GM10266 (cell line): Measurements from ENCODE around the gene B4GAT1.

Experiments used
- DNase-seq: peaks from one replicate; pipeline ENCODE4 v3.0.0; 2012; ENCODE audit errors: extremely low spot score
- TF ChIP-seq, protein P1 (sequence below): IDR thresholded peaks from 2 replicates; pipeline ENCODE4 v1.5.1; 2012; ENCODE audit warnings: mild to moderate bottlenecking, low read depth; ENCODE audit not compliant: control insufficient read depth, insufficient read depth; ENCODE audit errors: missing control alignments

Gene B4GAT1

GRCh38 chr11:66373265-66373664 is 25.8 kb upstream of the B4GAT1 start:
- TF ChIP-seq, protein P1, sequence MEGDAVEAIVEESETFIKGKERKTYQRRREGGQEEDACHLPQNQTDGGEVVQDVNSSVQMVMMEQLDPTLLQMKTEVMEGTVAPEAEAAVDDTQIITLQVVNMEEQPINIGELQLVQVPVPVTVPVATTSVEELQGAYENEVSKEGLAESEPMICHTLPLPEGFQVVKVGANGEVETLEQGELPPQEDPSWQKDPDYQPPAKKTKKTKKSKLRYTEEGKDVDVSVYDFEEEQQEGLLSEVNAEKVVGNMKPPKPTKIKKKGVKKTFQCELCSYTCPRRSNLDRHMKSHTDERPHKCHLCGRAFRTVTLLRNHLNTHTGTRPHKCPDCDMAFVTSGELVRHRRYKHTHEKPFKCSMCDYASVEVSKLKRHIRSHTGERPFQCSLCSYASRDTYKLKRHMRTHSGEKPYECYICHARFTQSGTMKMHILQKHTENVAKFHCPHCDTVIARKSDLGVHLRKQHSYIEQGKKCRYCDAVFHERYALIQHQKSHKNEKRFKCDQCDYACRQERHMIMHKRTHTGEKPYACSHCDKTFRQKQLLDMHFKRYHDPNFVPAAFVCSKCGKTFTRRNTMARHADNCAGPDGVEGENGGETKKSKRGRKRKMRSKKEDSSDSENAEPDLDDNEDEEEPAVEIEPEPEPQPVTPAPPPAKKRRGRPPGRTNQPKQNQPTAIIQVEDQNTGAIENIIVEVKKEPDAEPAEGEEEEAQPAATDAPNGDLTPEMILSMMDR: no peak
- peak; percentile 5 for DNase-seq

- DNase-seq: peak; percentile 91
- TF ChIP-seq, protein P1: no peak
These were observed 24.4 kb upstream of the B4GAT1 start, which contains the start of gene SLC29A2 for GRCh38 chr11:66371627-66372415. SLC29A2 (minus strand) TSS chr11:66371760; CDS start chr11:66371591, 169 bp downstream.

GRCh38 chr11:66369073-66369894 is 21.9 kb upstream of the B4GAT1 start:
- no peak for DNase-seq
- TF ChIP-seq, protein P1: no peak

GRCh38 chr11:66368484-66368883 is 21.1 kb upstream of the B4GAT1 start:
- TF ChIP-seq, protein P1: no peak
- no peak for DNase-seq

GRCh38 chr11:66367561-66368312 is 20.3 kb upstream of the B4GAT1 start:
- peak; percentile 2 for DNase-seq
- TF ChIP-seq, protein P1: no peak

DNA sequence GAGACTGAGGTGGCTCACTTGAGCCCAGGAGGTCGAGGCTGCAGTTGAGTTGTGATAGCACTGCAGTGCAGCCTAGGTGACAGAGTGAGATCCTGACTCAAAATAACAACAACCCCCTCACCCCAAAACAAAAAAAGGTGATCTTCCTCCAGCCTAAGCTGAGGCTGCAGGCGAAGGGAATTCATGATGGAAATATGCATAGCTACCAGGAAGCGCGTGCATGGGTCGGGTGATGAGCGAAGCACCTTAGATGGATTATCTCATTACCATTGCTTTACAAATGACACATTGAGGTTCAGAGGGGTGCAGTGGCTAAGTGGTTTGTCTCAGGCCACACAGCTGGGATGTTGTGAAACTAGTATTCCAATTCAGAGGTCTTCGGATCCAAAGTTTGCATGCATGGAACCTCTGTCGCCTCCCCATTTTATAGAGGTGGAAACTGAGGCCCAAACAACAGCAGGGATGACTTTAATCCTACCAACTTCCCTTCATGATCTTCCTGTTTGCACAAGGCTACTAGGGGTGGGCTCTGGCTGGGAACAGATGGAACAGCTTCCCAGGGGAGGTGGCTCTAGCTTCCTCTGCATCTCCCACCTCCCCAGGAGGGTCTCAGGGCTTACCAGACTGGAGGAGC is 19.5 kb upstream of the B4GAT1 start:
- TF ChIP-seq, protein P1: no peak
- DNase-seq: peak; percentile 2
